ENCODE measurements around the gene LRRC4C.
A peak's percentile ranks its signal among the peaks of the same experiment; 100 is the strongest.
"Not testable (repeated sequence)": the region's sequence is repeated elsewhere in the genome, so short reads cannot be mapped to it uniquely, and the experiment has no call there.

LRRC4C gene

GRCh38 chr11:40642284-40642683, 817.2 kb downstream of the LRRC4C start:
- DNase-seq = no peak

- no peak for DNase-seq
Observed at GRCh38 chr11:40619654-40620053, 839.8 kb downstream of the LRRC4C start.

GRCh38 chr11:40606800-40607199, 852.7 kb downstream of the LRRC4C start:
- no peak for DNase-seq

- no peak for DNase-seq
Observed at GRCh38 chr11:40602866-40603552, 856.4 kb downstream of the LRRC4C start.

GRCh38 chr11:40597546-40598113, 861.8 kb downstream of the LRRC4C start:
- no peak for DNase-seq

GRCh38 chr11:40573254-40573891, 886.1 kb downstream of the LRRC4C start:
- DNase-seq = no peak

- DNase-seq = no peak
Observed at GRCh38 chr11:40569947-40570531, 889.4 kb downstream of the LRRC4C start.

GRCh38 chr11:40567392-40567791, 892.1 kb downstream of the LRRC4C start:
- no peak for DNase-seq

GRCh38 chr11:40544162-40544561, 915.3 kb downstream of the LRRC4C start:
- no peak for DNase-seq

- no peak for DNase-seq
Observed at GRCh38 chr11:40542821-40543220, 916.6 kb downstream of the LRRC4C start.

GRCh38 chr11:40537734-40538133, 921.7 kb downstream of the LRRC4C start:
- DNase-seq = no peak

GRCh38 chr11:40522080-40522479, 937.4 kb downstream of the LRRC4C start:
- DNase-seq = not testable (repeated sequence)

- DNase-seq = no peak
Observed at GRCh38 chr11:40517122-40517521, 942.3 kb downstream of the LRRC4C start.

GRCh38 chr11:40514124-40514523, 945.3 kb downstream of the LRRC4C start:
- DNase-seq = no peak

GRCh38 chr11:40513281-40513680, 946.2 kb downstream of the LRRC4C start:
- DNase-seq = no peak

- DNase-seq = no peak
Observed at GRCh38 chr11:40508303-40508702, 951.1 kb downstream of the LRRC4C start.

- no peak for DNase-seq
Observed at GRCh38 chr11:40506226-40506625, 953.2 kb downstream of the LRRC4C start.

- DNase-seq = no peak
Observed at GRCh38 chr11:40491341-40491740, 968.1 kb downstream of the LRRC4C start.

GRCh38 chr11:40467771-40468170, 991.7 kb downstream of the LRRC4C start:
- no peak for DNase-seq

- peak; percentile 62 for DNase-seq
Observed at GRCh38 chr11:40445391-40445790, 1014.1 kb downstream of the LRRC4C start.

GRCh38 chr11:40444151-40444550, 1015.3 kb downstream of the LRRC4C start:
- DNase-seq = no peak

- DNase-seq = no peak
Observed at GRCh38 chr11:40435344-40435743, 1024.1 kb downstream of the LRRC4C start.

- DNase-seq = no peak
Observed at GRCh38 chr11:40434926-40435325, 1024.5 kb downstream of the LRRC4C start.

- no peak for DNase-seq
Observed at GRCh38 chr11:40432358-40432757, 1027.1 kb downstream of the LRRC4C start.
